NK-92 (cell line): ENCODE data around the gene TNFAIP3.
"Not testable (repeated sequence)": the region's sequence is repeated elsewhere in the genome, so short reads cannot be mapped to it uniquely, and the experiment has no call there.

ENCODE experiments used
- DNase-seq: peaks from one replicate; lab custom pipeline; 2025; ENCODE audit not compliant: unreplicated experiment; lab: John Stamatoyannopoulos, UW

Gene TNFAIP3

DNA sequence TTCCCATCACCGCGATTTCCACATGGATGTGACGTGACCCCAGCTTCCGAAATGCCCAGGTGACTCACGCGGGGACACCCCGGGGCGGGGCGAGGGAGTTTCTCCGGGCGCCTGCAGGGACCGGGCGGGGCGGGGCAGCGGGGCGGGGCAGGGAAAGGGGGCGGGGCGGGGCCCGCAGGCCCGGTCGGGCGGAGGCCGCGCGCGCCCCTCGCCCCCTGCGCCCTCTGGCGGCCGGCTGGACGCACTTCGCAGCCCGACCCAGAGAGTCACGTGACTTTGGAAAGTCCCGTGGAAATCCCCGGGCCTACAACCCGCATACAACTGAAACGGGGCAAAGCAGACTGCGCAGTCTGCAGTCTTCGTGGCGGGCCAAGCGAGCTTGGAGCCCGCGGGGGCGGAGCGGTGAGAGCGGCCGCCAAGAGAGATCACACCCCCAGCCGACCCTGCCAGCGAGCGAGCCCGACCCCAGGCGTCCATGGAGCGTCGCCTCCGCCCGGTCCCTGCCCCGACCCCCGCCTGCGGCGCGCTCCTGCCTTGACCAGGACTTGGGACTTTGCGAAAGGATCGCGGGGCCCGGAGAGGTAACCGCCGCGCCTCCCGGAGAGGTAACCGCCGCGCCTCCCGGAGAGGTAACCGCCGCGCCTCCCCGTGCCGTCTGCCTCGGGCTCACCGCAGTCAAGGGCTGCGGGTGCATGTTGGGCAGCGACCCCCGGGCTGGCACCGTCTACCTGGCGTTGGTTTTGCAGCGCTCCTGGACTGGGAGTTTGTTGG, at the start of gene TNFAIP3:
Gene TNFAIP3 (plus strand): TSS at position 346 of the 771 bp plus-strand sequence. CDS start 3,969 bp downstream, outside the sequence.
- DNase-seq, result peak; percentile 78

GRCh38 chr6:137818440-137818839, 48.6 kb upstream of the TNFAIP3 start:
- no peak for DNase-seq

DNA sequence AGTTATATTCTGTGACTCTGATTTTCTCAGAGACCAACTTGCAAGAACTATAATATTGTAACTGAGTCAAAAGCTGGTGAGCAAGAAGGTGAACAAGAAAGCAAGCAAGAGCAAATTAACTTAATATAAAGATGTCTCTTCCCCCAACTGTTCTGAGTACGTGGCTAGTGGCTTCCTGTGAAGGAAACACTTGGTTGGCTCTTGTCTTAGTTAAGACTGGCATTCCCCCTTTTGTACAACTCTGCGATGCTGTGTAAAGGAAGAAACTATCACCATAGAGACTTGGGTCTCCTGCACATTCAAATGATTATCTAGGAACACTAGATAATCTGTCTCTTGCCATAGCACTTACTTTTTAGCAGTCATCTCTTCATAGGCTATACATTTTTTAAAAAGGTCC, 47.3 kb upstream of the TNFAIP3 start:
- no peak for DNase-seq

- no peak for DNase-seq
Measured at GRCh38 chr6:137820425-137820824, 46.6 kb upstream of the TNFAIP3 start.

GRCh38 chr6:137820952-137821351, 46.1 kb upstream of the TNFAIP3 start:
- DNase-seq, result no peak

DNA sequence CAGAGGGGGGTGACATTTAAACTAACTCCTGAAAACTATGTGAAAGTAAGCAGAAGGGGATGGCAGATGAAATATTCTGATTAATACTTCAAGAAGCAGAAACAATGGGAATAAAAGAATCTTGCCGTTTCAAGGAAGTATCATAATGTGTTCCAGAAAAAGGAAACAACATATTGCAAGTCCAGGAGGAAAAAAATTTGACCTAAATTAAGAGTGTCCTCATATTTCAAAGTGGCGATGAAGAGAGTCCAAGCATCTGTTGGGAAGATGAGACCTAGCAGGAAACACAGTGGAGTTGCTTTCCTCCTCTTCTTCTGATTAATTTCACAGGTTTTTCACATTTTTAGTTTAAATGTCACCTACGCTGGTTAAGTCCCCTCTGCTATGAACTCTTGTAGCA, 45.6 kb upstream of the TNFAIP3 start:
- DNase-seq, result no peak

- DNase-seq, result peak; percentile 42
Measured at GRCh38 chr6:137823826-137824555, 43.1 kb upstream of the TNFAIP3 start.

DNA sequence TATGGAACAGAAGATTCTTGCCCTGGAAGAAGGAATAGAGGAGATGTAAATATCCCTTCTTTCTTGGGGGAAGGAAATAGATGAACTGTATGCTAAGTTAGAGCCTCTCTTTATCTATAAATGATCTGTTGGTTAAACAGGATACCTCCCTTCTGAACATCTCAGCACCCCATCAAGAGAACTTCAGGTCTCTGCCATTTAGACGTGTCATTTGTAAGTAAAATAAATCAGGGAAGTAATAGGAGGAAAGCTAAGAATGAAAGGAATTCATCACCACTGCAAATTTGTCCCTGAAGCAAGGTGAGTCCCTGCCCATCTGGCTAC, 42.5 kb upstream of the TNFAIP3 start:
- DNase-seq, result no peak

GRCh38 chr6:137824896-137825295, 42.2 kb upstream of the TNFAIP3 start:
- no peak for DNase-seq

GRCh38 chr6:137827411-137827940, 39.6 kb upstream of the TNFAIP3 start:
- DNase-seq, result no peak

DNA sequence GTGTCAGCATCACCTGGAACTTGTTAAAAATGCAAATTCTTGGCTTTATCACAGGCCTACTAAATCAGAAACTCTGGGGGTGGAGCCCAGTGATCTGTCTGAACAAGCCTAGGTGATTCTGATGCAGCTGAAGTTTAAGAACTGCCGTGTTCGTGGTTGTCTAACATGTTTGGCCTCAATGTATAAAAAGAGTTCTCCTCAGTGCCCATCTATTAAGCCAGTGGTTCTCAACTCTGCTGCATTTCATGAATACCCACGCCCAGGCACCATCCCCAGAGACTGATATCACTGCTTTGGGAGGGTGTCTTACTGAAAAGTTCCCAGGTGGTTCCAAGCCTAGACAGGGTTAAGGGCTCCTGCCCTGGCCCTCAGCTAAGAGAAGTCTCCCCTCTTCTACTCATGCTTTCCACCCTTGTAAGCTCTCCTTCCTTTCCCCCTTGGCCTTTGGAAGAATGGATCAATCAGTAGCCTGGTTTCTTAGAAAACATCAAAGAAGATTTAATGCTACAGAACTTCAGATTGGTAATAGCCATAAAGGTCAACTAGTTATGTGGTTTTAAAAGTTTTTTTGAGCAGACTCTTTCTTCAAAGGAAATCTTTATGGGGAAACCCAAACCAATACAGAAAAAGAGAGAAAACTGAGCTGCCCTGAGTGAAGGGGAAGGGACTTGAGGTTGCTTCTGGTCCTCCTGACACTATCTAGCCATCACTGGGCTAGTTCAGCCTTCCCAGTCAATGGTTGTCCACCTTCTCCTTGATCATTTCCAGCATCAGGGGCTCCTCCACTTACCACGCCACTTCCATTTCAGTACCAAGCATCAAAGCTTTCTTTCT, 38.9 kb upstream of the TNFAIP3 start:
- DNase-seq, result no peak

- DNase-seq, result no peak
Measured at GRCh38 chr6:137829641-137830083, 37.4 kb upstream of the TNFAIP3 start.

- DNase-seq, result no peak
Measured at GRCh38 chr6:137830511-137830911, 36.5 kb upstream of the TNFAIP3 start.

GRCh38 chr6:137832110-137832509, 34.9 kb upstream of the TNFAIP3 start:
- no peak for DNase-seq

DNA sequence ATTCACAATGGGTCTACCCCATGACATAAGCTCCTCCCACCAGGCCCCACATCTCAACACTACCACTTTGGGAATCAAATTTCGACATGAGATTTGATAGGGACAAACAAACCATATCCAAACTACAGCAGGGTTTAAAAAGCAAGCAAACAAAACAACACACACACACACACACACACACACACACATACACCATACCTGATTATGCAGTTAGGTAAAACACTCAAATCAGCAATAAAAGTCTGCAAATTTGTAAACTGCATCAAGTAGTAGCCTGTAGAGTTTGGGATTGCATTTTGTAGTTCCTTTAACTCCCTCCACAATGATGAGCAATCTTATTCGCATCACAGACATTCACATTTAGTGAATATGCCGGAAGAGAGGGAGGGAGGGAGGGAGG, 32.6 kb upstream of the TNFAIP3 start:
- DNase-seq, result no peak

GRCh38 chr6:137836788-137837187, 30.3 kb upstream of the TNFAIP3 start:
- DNase-seq, result no peak

DNA sequence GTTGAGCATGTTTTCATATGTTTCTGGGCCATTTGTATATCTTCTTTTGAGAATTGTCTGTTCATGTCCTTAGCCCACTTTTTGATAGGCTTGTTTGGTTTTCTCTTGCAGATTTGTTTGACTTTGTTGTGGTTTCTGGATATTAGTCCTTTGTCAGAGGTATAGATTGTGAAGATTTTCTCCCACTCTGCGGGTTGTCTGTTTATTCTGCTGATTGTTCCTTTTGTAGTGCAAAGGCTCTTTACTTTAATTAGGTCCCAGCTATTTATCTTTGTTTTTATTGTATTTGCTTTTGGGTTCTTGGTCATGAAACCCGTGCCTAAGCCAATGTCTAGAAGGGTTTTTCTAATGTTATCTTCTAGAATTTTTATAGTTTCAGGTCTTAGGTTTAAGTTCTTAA, 29.0 kb upstream of the TNFAIP3 start:
- not testable (repeated sequence) for DNase-seq

GRCh38 chr6:137838597-137838996, 28.5 kb upstream of the TNFAIP3 start:
- DNase-seq, result not testable (repeated sequence)

GRCh38 chr6:137839076-137839475, 28.0 kb upstream of the TNFAIP3 start:
- DNase-seq, result no peak

- no peak for DNase-seq
Measured at GRCh38 chr6:137840252-137840651, 26.8 kb upstream of the TNFAIP3 start.

DNA sequence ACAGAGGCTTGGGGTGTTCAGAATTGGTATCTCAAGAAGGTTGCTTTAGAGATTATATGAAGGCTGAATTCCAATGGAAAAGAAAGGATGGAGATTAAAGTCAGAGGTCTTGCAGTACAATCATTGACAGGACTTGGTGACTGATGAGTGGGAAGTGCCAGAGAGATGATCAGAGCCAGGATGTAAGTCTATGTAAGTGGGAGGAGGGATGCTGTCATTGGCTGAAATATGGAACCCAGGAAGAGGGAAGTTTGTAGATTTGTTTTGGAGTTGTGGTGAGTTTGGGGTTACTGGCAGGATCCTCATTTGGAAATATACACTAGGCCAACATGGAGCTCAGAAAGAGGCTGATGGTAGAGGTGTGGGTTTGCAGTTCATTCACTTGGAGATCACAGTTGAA, 23.8 kb upstream of the TNFAIP3 start:
- DNase-seq, result no peak
